ENCODE results near the gene OR10X1. TPM values are rescaled to one million over a fixed set of nuclear protein-coding genes. Genes with fewer than 3 reads are reported as not detected.

Gene OR10X1
- total RNA-seq, 1 donor from 2014 or later = not detected

- Mint-ChIP-seq H3K4me3 (ENCODE audit: unreplicated experiment) (no peak overlapping the region), H3K27ac (ENCODE audit: unreplicated experiment) (no peak overlapping the region), H3K27me3 (ENCODE audit: unreplicated experiment) (no peaks in the 10 kb centered on the region), H3K4me1 (ENCODE audit: unreplicated experiment) (no peaks in the 10 kb centered on the region), H3K36me3 (ENCODE audit: low read depth, unreplicated experiment) (no peaks in the 10 kb centered on the region), H3K9me3 (ENCODE audit: unreplicated experiment) (no peaks in the 10 kb centered on the region)
- no peak for DNase-seq (ENCODE audit: low spot score)
- TF ChIP-seq CTCF (IDR thresholded peaks at IDR 0.05; ENCODE audit: unreplicated experiment) = no peak
Observed at GRCh38 chr1:158552296-158552695, 27.4 kb downstream of the OR10X1 start.

GRCh38 chr1:158547533-158547932 lies 32.2 kb downstream of the OR10X1 start:
- H3K27me3 Mint-ChIP-seq (ENCODE audit: unreplicated experiment) = no peaks in the 10 kb centered on the region
- no peaks in the 10 kb centered on the region for H3K36me3 Mint-ChIP-seq (ENCODE audit: low read depth, unreplicated experiment)
- TF ChIP-seq CTCF (IDR thresholded peaks at IDR 0.05; ENCODE audit: unreplicated experiment) = no peak
- no peaks in the 10 kb centered on the region for H3K9me3 Mint-ChIP-seq (ENCODE audit: unreplicated experiment)
- no peak overlapping the region for H3K4me3 Mint-ChIP-seq (ENCODE audit: unreplicated experiment)
- no peak for DNase-seq (ENCODE audit: low spot score)
- peaks cover 3% of the 10 kb centered on the region for H3K4me1 Mint-ChIP-seq (ENCODE audit: unreplicated experiment)
- no peak overlapping the region for H3K27ac Mint-ChIP-seq (ENCODE audit: unreplicated experiment)

- no peak for TF ChIP-seq CTCF (IDR thresholded peaks at IDR 0.05; ENCODE audit: unreplicated experiment)
- no peaks in the 10 kb centered on the region for H3K9me3 Mint-ChIP-seq (ENCODE audit: unreplicated experiment)
- H3K27me3 Mint-ChIP-seq (ENCODE audit: unreplicated experiment) = peaks cover 2% of the 10 kb centered on the region
- no peak overlapping the region for H3K27ac Mint-ChIP-seq (ENCODE audit: unreplicated experiment)
- no peaks in the 10 kb centered on the region for H3K36me3 Mint-ChIP-seq (ENCODE audit: low read depth, unreplicated experiment)
- H3K4me1 Mint-ChIP-seq (ENCODE audit: unreplicated experiment) = no peaks in the 10 kb centered on the region
- H3K4me3 Mint-ChIP-seq (ENCODE audit: unreplicated experiment) = no peak overlapping the region
- DNase-seq (ENCODE audit: low spot score) = no peak
Observed at GRCh38 chr1:158537609-158538008, 42.1 kb downstream of the OR10X1 start.

GRCh38 chr1:158534496-158534895 lies 45.2 kb downstream of the OR10X1 start:
- H3K27ac Mint-ChIP-seq (ENCODE audit: unreplicated experiment) = no peak overlapping the region

More at GRCh38 chr1:158534496-158534895, 45.2 kb downstream of the OR10X1 start:
- no peak for TF ChIP-seq CTCF (IDR thresholded peaks at IDR 0.05; ENCODE audit: unreplicated experiment)
- Mint-ChIP-seq H3K4me1 (ENCODE audit: unreplicated experiment) (no peaks in the 10 kb centered on the region), H3K27me3 (ENCODE audit: unreplicated experiment) (peaks cover 2% of the 10 kb centered on the region), H3K4me3 (ENCODE audit: unreplicated experiment) (no peak overlapping the region), H3K9me3 (ENCODE audit: unreplicated experiment) (no peaks in the 10 kb centered on the region), H3K36me3 (ENCODE audit: low read depth, unreplicated experiment) (no peaks in the 10 kb centered on the region)
- DNase-seq (ENCODE audit: low spot score) = no peak

Other genes starting within 250 kb of the OR10X1 start
- gene CD1B, start 248.4 kb downstream of the OR10X1 start, total RNA-seq (ENCODE audit: unreplicated experiment) = not detected
- not detected for gene CD1E, start 226.0 kb downstream of the OR10X1 start, total RNA-seq (ENCODE audit: unreplicated experiment)
- gene OR10T2, start 180.4 kb downstream of the OR10X1 start, total RNA-seq (ENCODE audit: unreplicated experiment) = not detected
- not detected for gene OR10K2, start 153.7 kb downstream of the OR10X1 start, total RNA-seq (ENCODE audit: unreplicated experiment)
- gene OR10K1, start 118.1 kb downstream of the OR10X1 start, total RNA-seq (ENCODE audit: unreplicated experiment) = not detected
- gene OR10R2, start 107.7 kb downstream of the OR10X1 start, total RNA-seq (ENCODE audit: unreplicated experiment) = not detected
- not detected for gene OR6Y1, start 25.5 kb downstream of the OR10X1 start, total RNA-seq (ENCODE audit: unreplicated experiment)
- gene OR6P1, start 9.3 kb downstream of the OR10X1 start, total RNA-seq (ENCODE audit: unreplicated experiment) = not detected
- gene OR10Z1, start 25.4 kb upstream of the OR10X1 start, total RNA-seq (ENCODE audit: unreplicated experiment) = not detected
- gene SPTA1, start 106.8 kb upstream of the OR10X1 start, total RNA-seq (ENCODE audit: unreplicated experiment) = 6.1 TPM
- gene OR6K2, start 120.8 kb upstream of the OR10X1 start, total RNA-seq (ENCODE audit: unreplicated experiment) = not detected
- gene OR6K3, start 140.8 kb upstream of the OR10X1 start, total RNA-seq (ENCODE audit: unreplicated experiment) = not detected
- gene OR6K6, start 174.8 kb upstream of the OR10X1 start, total RNA-seq (ENCODE audit: unreplicated experiment) = not detected
- not detected for gene OR6N1, start 192.3 kb upstream of the OR10X1 start, total RNA-seq (ENCODE audit: unreplicated experiment)
- not detected for gene OR6N2, start 201.3 kb upstream of the OR10X1 start, total RNA-seq (ENCODE audit: unreplicated experiment)

Data from endothelial cell (in vitro differentiated cells).